AG04449 (cell line): ENCODE results near the gene ATAD1.

Source experiments
- CTCF ChIA-PET: fragments of 350-600 bp; formaldehyde crosslinking; extraction: SDS; loops from one replicate; lab custom pipeline; 2021; ENCODE audit warnings: antibody characterized with exemption; lab: Yijun Ruan, JAX
- POLR2A ChIA-PET: fragments of 400-600, 350-600 bp; formaldehyde crosslinking; extraction: SDS; loops from one replicate; lab custom pipeline; 2020; ENCODE audit warnings: antibody characterized with exemption, inconsistent platforms; lab: Yijun Ruan, JAX
- DNase-seq: peaks from one replicate; pipeline ENCODE4 v3.0.0-alpha.2; 2010; ENCODE audit warnings: low read depth, low spot score
- H3K4me3 ChIP-seq: 2 replicates; pipeline ENCODE4 v1.5.1; 2011; ENCODE audit warnings: low read depth, mild to moderate bottlenecking, control low read depth, low read length
- CTCF ChIP-seq: IDR thresholded peaks from one replicate; pipeline ENCODE4 v1.5.1; 2011; ENCODE audit warnings: mild to moderate bottlenecking, moderate library complexity, low read length, control low read depth, inconsistent platforms; ENCODE audit not compliant: insufficient read depth; ENCODE audit errors: missing control alignments

Gene ATAD1

GRCh38 chr10:87720665-87721064, 97.4 kb downstream of the ATAD1 start:
- H3K4me3 ChIP-seq = no peak overlapping the region
- POLR2A ChIA-PET = no interaction called here
- no peak for DNase-seq
- CTCF ChIA-PET = interaction anchor here (2.4 kb wide), 1 partner anchor 14 kb away, joined by 10 read pairs; no protein-coding TSS in a partner anchor
- TF ChIP-seq CTCF = no peak

GRCh38 chr10:87716348-87716670, 101.7 kb downstream of the ATAD1 start:
- POLR2A ChIA-PET = no interaction called here
- CTCF ChIA-PET = no interaction called here

GRCh38 chr10:87715552-87716347, 102.3 kb downstream of the ATAD1 start:
- DNase-seq = no peak
- ChIA-PET POLR2A (no interaction called here), CTCF (no interaction called here)
- H3K4me3 ChIP-seq = no peak overlapping the region
- no peak for TF ChIP-seq CTCF

More at GRCh38 chr10:87716348-87716670, 101.7 kb downstream of the ATAD1 start:
- no peak for TF ChIP-seq CTCF
- H3K4me3 ChIP-seq = no peak overlapping the region
- no peak for DNase-seq

- no peak for DNase-seq
- ChIA-PET POLR2A (no interaction called here), CTCF (interaction anchor here (0.9 kb wide), 1 partner anchor 14 kb away, joined by 3 read pairs; no protein-coding TSS in a partner anchor)
- H3K4me3 ChIP-seq = no peak overlapping the region
- no peak for TF ChIP-seq CTCF
Measured at GRCh38 chr10:87713707-87714106, 104.3 kb downstream of the ATAD1 start.

- no peak for DNase-seq
- TF ChIP-seq CTCF = no peak
- no peak overlapping the region for H3K4me3 ChIP-seq
- POLR2A ChIA-PET = interaction anchor here (0.6 kb wide), 1 partner anchor 38 kb away, joined by 3 read pairs; no protein-coding TSS in a partner anchor
- CTCF ChIA-PET = interaction anchor here (0.9 kb wide), 1 partner anchor 13 kb away, joined by 3 read pairs; no protein-coding TSS in a partner anchor
Measured at GRCh38 chr10:87712913-87713616, 105.0 kb downstream of the ATAD1 start.

GRCh38 chr10:87707254-87707653, 110.8 kb downstream of the ATAD1 start:
- CTCF ChIA-PET = interaction anchor here (1.9 kb wide), 1 partner anchor 28 kb away, joined by 6 read pairs; no protein-coding TSS in a partner anchor

More at GRCh38 chr10:87707254-87707653, 110.8 kb downstream of the ATAD1 start:
- no peak for DNase-seq
- no peak overlapping the region for H3K4me3 ChIP-seq
- POLR2A ChIA-PET = no interaction called here
- TF ChIP-seq CTCF = no peak
